HepG2 (cell line): ENCODE results near the gene NCOA5. TPM values are rescaled to one million over a fixed set of nuclear protein-coding genes. Genes with fewer than 3 reads are reported as not detected.

Experiments used
- ATAC-seq: fragments of 200-7000 bp; cut with Tn5 transposase; 3 replicates; pipeline ENCODE4 v1.9.1; 2020; ENCODE audit warnings: mild to moderate bottlenecking, moderate library complexity
- BruUV-seq: library from RNA; stranded (reverse); fragments of 400-500 nt; replicated peaks from 2 replicates; lab custom pipeline; 2021; lab: Mats Ljungman, UMichigan
- CTCF ChIA-PET: fragments of 300-600 bp; formaldehyde crosslinking; extraction: SDS; loops from one replicate; lab custom pipeline; 2021; ENCODE audit warnings: low total read pairs, inconsistent platforms, low intra/inter-chr PET ratio; lab: Yijun Ruan, JAX
- POLR2A ChIA-PET: fragments of 350-600 bp; sonication (Branson Sonifier 250); formaldehyde crosslinking; loops from one replicate; lab custom pipeline; 2020; ENCODE audit warnings: antibody characterized with exemption, inconsistent platforms; lab: Yijun Ruan, JAX
- DNase-seq: peaks from one replicate; pipeline ENCODE4 v3.0.0-alpha.2; 2015; ENCODE audit warnings: low spot score
- FAIRE-seq: peaks from 3 replicates; lab custom pipeline; 2011; peaks lifted over from hg19 to GRCh38; lab: Jason Lieb, UNC
- H2AFZ ChIP-seq: one replicate; pipeline ENCODE4 v1.6.1; 2011; ENCODE audit warnings: low read length, inconsistent platforms
- H3K27ac ChIP-seq: fragments of 300-600 bp; 3 replicates; pipeline ENCODE4 v1.8.0; 2011; ENCODE audit warnings: mixed run types, mild to moderate bottlenecking, mixed read lengths, low read length, inconsistent platforms; ENCODE audit not compliant: insufficient read depth; ENCODE audit errors: extremely low read length
- H3K27me3 ChIP-seq, 2 experiments: fragments of 200-600 bp in 1 of 2; 2 replicates in 1 of 2; 3 replicates in 1 of 2; pipeline versions ENCODE4 v1.6.0 to v1.8.0; 2011; ENCODE audit warnings: low read length in 2 of 2, mild to moderate bottlenecking in 2 of 2, moderate library complexity in 2 of 2, inconsistent platforms in 1 of 2; ENCODE audit not compliant: insufficient read depth in 2 of 2, control insufficient read depth in 1 of 2
- H3K36me3 ChIP-seq, 2 experiments: fragments of 200-600 bp in 1 of 2; replicated peaks in 1 of 2; 2 replicates in 1 of 2; 3 replicates in 1 of 2; pipeline versions ENCODE4 v1.5.1 to v1.8.0; 2011; ENCODE audit warnings: low read length in 2 of 2, inconsistent platforms in 1 of 2; ENCODE audit not compliant: insufficient read depth in 2 of 2, control insufficient read depth in 1 of 2
- H3K4me1 ChIP-seq: 2 replicates; pipeline ENCODE4 v1.5.1; 2012; ENCODE audit warnings: low read length, inconsistent platforms; ENCODE audit not compliant: insufficient read depth
- H3K4me2 ChIP-seq: 2 replicates; pipeline ENCODE4 v1.6.0; 2011; ENCODE audit warnings: low read depth, low read length, inconsistent platforms
- H3K4me3 ChIP-seq, 3 experiments: fragments of 200-600 bp in 1 of 3; sonication (generic), shearing (Covaris generic) in 1 of 3; replicated peaks in 1 of 3; 2 replicates each; pipeline ENCODE4 v1.5.1; 2011 to 2016; ENCODE audit warnings: low read length in 3 of 3, inconsistent platforms in 2 of 3, low read depth in 2 of 3, mild to moderate bottlenecking in 2 of 3, control low read depth in 1 of 3, mixed read lengths in 1 of 3; ENCODE audit not compliant: insufficient read depth in 1 of 3
- H3K79me2 ChIP-seq: one replicate; pipeline ENCODE4 v1.6.1; 2011; ENCODE audit warnings: low read length, inconsistent platforms; ENCODE audit not compliant: insufficient read depth
- H3K9ac ChIP-seq: 2 replicates; pipeline ENCODE4 v1.6.0; 2011; ENCODE audit warnings: mild to moderate bottlenecking, low read depth, low read length, inconsistent platforms; ENCODE audit not compliant: insufficient read depth
- H3K9me3 ChIP-seq: 2 replicates; pipeline ENCODE4 v1.5.1; 2012; ENCODE audit warnings: mild to moderate bottlenecking, low read length
- H4K20me1 ChIP-seq: 2 replicates; pipeline ENCODE4 v1.6.0; 2011; ENCODE audit warnings: inconsistent platforms, mild to moderate bottlenecking, low read length, moderate library complexity; ENCODE audit not compliant: insufficient read depth
- CREB3 ChIP-seq: sonication (generic); formaldehyde crosslinking; IDR thresholded peaks from 2 replicates; pipeline ENCODE4 v1.5.0; 2020; ENCODE audit warnings: missing genetic modification reagents
- FOXP1 ChIP-seq, 2 experiments: fragments of 450-650 bp in 1 of 2; IDR thresholded peaks; 2 replicates each; pipeline ENCODE4 v1.6.1; 2017 to 2018; ENCODE audit warnings: antibody characterized with exemption in 1 of 2
- IKZF1 ChIP-seq: fragments of 450-650 bp; IDR thresholded peaks from 2 replicates; pipeline ENCODE4 v1.7.1; 2016
- LCORL ChIP-seq, 2 experiments: fragments of 450-650 bp in 1 of 2; sonication (generic) in 1 of 2; formaldehyde crosslinking in 1 of 2; IDR thresholded peaks; 2 replicates each; pipeline versions ENCODE4 v1.5.0 to v1.6.1; 2017 to 2020; ENCODE audit warnings: antibody characterized with exemption in 1 of 2, missing genetic modification reagents in 1 of 2
- MIER2 ChIP-seq: IDR thresholded peaks from 2 replicates; pipeline ENCODE4 v1.6.1; 2016; ENCODE audit warnings: missing biosample characterization, missing genetic modification reagents
- NFYC ChIP-seq: IDR thresholded peaks from 2 replicates; pipeline ENCODE4 v1.6.1; 2016; ENCODE audit warnings: missing genetic modification reagents, missing compliant biosample characterization
- NONO ChIP-seq, 2 experiments: fragments of 450-650 bp in 1 of 2; sonication (generic) in 1 of 2; formaldehyde crosslinking in 1 of 2; IDR thresholded peaks in 1 of 2; conservative IDR thresholded peaks in 1 of 2; 2 replicates each; pipeline versions ENCODE4 v1.6.1 to v1.8.0; 2017 to 2022; ENCODE audit warnings: mild to moderate bottlenecking in 1 of 2, missing genetic modification reagents in 1 of 2, moderate library complexity in 1 of 2
- PHB2 ChIP-seq: fragments of 450-650 bp; IDR thresholded peaks from 2 replicates; pipeline ENCODE4 v1.6.1; 2018; ENCODE audit not compliant: partially characterized antibody
- RAD51 ChIP-seq: fragments of 450-650 bp; IDR thresholded peaks from 2 replicates; pipeline ENCODE4 v1.6.1; 2016; ENCODE audit warnings: borderline replicate concordance
- SNAI1 ChIP-seq: sonication (generic); formaldehyde crosslinking; IDR thresholded peaks from 2 replicates; pipeline ENCODE4 v1.5.0; 2020; ENCODE audit warnings: mild to moderate bottlenecking, missing genetic modification reagents, borderline replicate concordance
- SOX6 ChIP-seq, 2 experiments: fragments of 450-650 bp in 1 of 2; sonication (generic) in 1 of 2; formaldehyde crosslinking in 1 of 2; IDR thresholded peaks; 2 replicates each; pipeline versions ENCODE4 v1.4.0 to v1.6.1; 2017 to 2020; ENCODE audit warnings: antibody characterized with exemption in 1 of 2, mild to moderate bottlenecking in 1 of 2, missing genetic modification reagents in 1 of 2
- U2AF2 ChIP-seq: fragments of 200-400 bp; formaldehyde crosslinking; IDR thresholded peaks from 2 replicates; pipeline ENCODE4 v1.6.1; 2017; ENCODE audit warnings: low read depth, mild to moderate bottlenecking, low read length
- ZBTB46 ChIP-seq: sonication (generic); formaldehyde crosslinking; IDR thresholded peaks from 2 replicates; pipeline ENCODE4 v1.4.0; 2020; ENCODE audit warnings: mild to moderate bottlenecking, missing genetic modification reagents, borderline replicate concordance
- ZBTB8A ChIP-seq: sonication (generic); formaldehyde crosslinking; IDR thresholded peaks from 2 replicates; pipeline ENCODE4 v1.4.0; 2020; ENCODE audit warnings: mild to moderate bottlenecking, low read depth, missing genetic modification reagents, borderline replicate concordance
- ZNF629 ChIP-seq: sonication (generic); formaldehyde crosslinking; conservative IDR thresholded peaks from 2 replicates; pipeline ENCODE4 v1.5.0; 2020; ENCODE audit warnings: missing genetic modification reagents
- ZNF883 ChIP-seq: sonication (generic); formaldehyde crosslinking; IDR thresholded peaks from 2 replicates; pipeline ENCODE4 v1.5.1; 2020; ENCODE audit warnings: mild to moderate bottlenecking, missing genetic modification reagents; ENCODE audit errors: not compliant biosample characterization
- WGBS: methylation state at CpG from one replicate; pipeline ENCODE4 v1.1.6; 2017; ENCODE audit warnings: low lambda C conversion rate; 5-methylcytosine and 5-hydroxymethylcytosine counted together
- in situ Hi-C: cut with HindIII; loops from 2 replicates; pipeline ENCODE4 v1.10.0; 2017; ENCODE audit warnings: low pct_unique_long_range_greater_than_20kb; ENCODE audit not compliant: extremely low pct_ligation_motif_present
- intact Hi-C: fragments of 100-400 bp; cut with micrococcal nuclease; formaldehyde crosslinking; loops from one replicate; pipeline ENCODE4 v1.10.0; 2022; ENCODE audit not compliant: unreplicated experiment
- polyA plus RNA-seq, 8 experiments: library from polyadenylated mRNA; depleted of rRNA in 3 of 8; stranded (reverse) in 7 of 8; unstranded in 1 of 8; fragments of >200 nt; fragmentation: Illumina TruSeq in 4 of 8; extraction: Trizol in 4 of 8; gene quantifications; 2 replicates each; pipeline versions ENCODE4 v1.2.1 to v1.2.3, GENCODE V29; 2011 to 2016; ENCODE audit warnings: low read depth in 4 of 8, missing spikeins in 1 of 8, mixed read lengths in 1 of 8; ENCODE audit not compliant: insufficient read depth in 1 of 8
- total RNA-seq, 5 experiments: library from RNA; depleted of rRNA; stranded (reverse); fragments of >200 nt; fragmentation: Illumina TruSeq; extraction: Trizol; gene quantifications; 2 replicates each; pipeline ENCODE4 v1.2.3, GENCODE V29; 2016; ENCODE audit warnings: low read depth in 1 of 5

NCOA5 gene
- total and polyA plus RNA-seq, 2 of the 13 experiments (the other 11 are each of a cell fraction or from before 2014, with no cell fraction given), result 16.5 to 28.4 TPM

DNA sequence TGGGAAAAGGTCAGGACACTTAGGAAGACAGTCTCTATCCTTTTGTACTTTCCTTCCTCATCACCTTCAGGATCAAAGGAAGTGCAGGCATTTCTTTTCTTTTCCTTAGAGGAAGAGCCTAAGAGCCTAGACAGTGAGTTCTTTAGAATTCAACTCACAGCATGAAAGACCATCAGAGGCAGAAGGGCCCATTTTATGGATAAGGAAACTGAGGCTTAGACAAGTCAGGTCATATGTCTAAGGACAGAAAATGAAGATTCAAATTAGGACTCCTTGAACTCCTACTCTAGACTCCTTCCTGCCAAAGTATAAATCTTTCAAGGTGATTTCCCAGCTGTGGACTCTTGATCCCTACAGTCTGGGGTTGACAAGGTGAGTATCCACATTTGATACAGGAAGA, 39.9 kb downstream of the NCOA5 start:
- H3K4me2 ChIP-seq, result no peak overlapping the region
- ChIA-PET CTCF (no interaction called here), POLR2A (no interaction called here)
- no TSS peak for BruUV-seq
- TF ChIP-seq ZBTB8A, result no peak
- TF ChIP-seq ZNF629, result peak; percentile 67; the same call in 1 of the 2 replicates
- no peak overlapping the region for H3K4me3 ChIP-seq
- no peak overlapping the region for H2AFZ ChIP-seq
- ATAC-seq (no peak), FAIRE-seq (no peak), DNase-seq (no peak)
- H3K9me3 ChIP-seq, result no peaks in the 10 kb centered on the region
- in situ Hi-C loops (no loop called here), intact Hi-C loops (no loop called here)
- peaks cover 7% of the 10 kb centered on the region; the same call in 1 of the 2 replicates for H3K4me1 ChIP-seq
- H4K20me1 ChIP-seq, result peaks cover 2% of the 10 kb centered on the region; the same call in 1 of the 2 replicates
- no peaks in the 10 kb centered on the region for H3K36me3 ChIP-seq
- no peak overlapping the region for H3K9ac ChIP-seq
- H3K27me3 ChIP-seq, result peaks cover 0 to 6% of the 10 kb centered on the region in 2 experiments; a peak in 1 of 5 replicates
- H3K79me2 ChIP-seq, result no peaks in the 10 kb centered on the region
- H3K27ac ChIP-seq, result no peak overlapping the region

DNA sequence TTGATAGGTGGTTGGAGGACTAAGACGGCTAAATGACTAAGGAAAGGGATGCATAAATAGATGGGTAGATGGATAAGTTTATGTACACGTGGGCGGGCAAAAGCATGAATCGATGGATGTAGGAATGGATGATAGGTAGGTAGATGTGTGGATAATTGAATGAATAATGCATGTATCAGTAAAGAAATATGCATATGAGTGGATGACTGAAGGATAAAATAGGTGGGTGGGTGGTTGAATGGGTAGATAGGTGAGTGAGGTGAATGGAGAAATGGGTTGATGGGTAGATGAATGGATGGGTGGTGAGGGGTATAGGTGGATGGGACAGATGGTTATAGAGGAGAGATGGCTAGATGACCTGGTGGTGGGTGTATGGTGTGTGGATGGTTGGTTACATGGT, 40.6 kb downstream of the NCOA5 start:
- CTCF ChIA-PET, result no interaction called here
- H3K27me3 ChIP-seq, result peaks cover 0 to 6% of the 10 kb centered on the region in 2 experiments; a peak in 1 of 5 replicates
- no peaks in the 10 kb centered on the region for H3K79me2 ChIP-seq
- ATAC-seq (no peak), FAIRE-seq (no peak), DNase-seq (no peak)
- intact Hi-C loops, result no loop called here
- peaks cover 7% of the 10 kb centered on the region; the same call in 1 of the 2 replicates for H3K4me1 ChIP-seq
- POLR2A ChIA-PET, result no interaction called here
- no peak overlapping the region for H3K9ac ChIP-seq
- in situ Hi-C loops, result no loop called here
- peaks cover 2% of the 10 kb centered on the region; the same call in 1 of the 2 replicates for H4K20me1 ChIP-seq
- H3K4me2 ChIP-seq, result no peak overlapping the region
- no peaks in the 10 kb centered on the region for H3K9me3 ChIP-seq
- 27% methylated on average over 4 of the region's 4 CpGs for WGBS
- H2AFZ ChIP-seq, result no peak overlapping the region
- H3K4me3 ChIP-seq, result no peak overlapping the region
- BruUV-seq, result no TSS peak
- H3K27ac ChIP-seq, result no peak overlapping the region
- H3K36me3 ChIP-seq, result no peaks in the 10 kb centered on the region
- TF ChIP-seq RAD51 (peak; percentile 19; the same call in 1 of the 2 replicates), SOX6 (IDR thresholded peaks at IDR 0.05) (peak; percentile 90; the same call in 1 of the 2 replicates), SOX6 (CRISPR knock-in tag; IDR thresholded peaks at IDR 0.05) (no peak), IKZF1 (peak; percentile 87; the same call in 1 of the 2 replicates), SNAI1 (CRISPR knock-in tag) (no peak), CREB3 (no peak), ZNF883 (CRISPR knock-in tag) (no peak), MIER2 (CRISPR knock-in tag) (no peak), NFYC (no peak), ZBTB46 (no peak), LCORL (IDR thresholded peaks at IDR 0.05) (peak; percentile 27; the same call in 1 of the 2 replicates), LCORL (CRISPR knock-in tag; IDR thresholded peaks at IDR 0.05) (no peak), U2AF2 (no peak), NONO (IDR thresholded peaks at IDR 0.05) (0 out of 2 replicates have a peak, but pooled peaks have one; percentile 69), NONO (CRISPR knock-in tag; conservative IDR thresholded peaks at IDR 0.05) (no peak), FOXP1 (IDR thresholded peaks at IDR 0.05) (0 out of 2 replicates have a peak, but pooled peaks have one; percentile 18), FOXP1 (CRISPR knock-in tag; IDR thresholded peaks at IDR 0.05) (no peak), PHB2 (peak; percentile 28)
